HG02973 (cell line): ENCODE results near the gene STARD9.

Source experiments
- ATAC-seq: cut with Tn5 transposase; IDR thresholded peaks from one replicate; pipeline ENCODE4 v1.9.1; 2021; ENCODE audit warnings: moderate library complexity; ENCODE audit not compliant: unreplicated experiment

Gene STARD9

GRCh38 chr15:42692536-42692935, 117.1 kb downstream of the STARD9 start:
- ATAC-seq: no peak

DNA sequence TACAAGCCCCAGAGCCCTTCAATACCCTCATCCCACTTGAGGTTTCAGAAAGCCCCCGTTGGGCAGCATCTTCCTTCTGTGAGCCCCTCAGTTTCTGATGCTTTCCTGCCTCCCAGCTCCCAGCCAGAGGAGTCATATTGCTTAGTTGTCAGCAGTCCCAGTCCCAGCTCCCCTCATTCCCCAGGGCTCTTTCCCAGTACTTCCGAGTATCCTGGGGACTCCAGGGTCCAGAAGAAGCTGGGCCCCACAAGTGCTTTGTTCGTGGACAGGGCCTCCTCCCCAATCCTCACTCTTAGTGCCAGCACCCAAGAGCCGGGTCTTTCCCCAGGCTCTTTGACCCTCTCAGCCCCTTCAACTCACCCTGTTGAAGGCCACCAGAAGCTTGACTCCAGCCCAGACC, 117.6 kb downstream of the STARD9 start:
- ATAC-seq: no peak

DNA sequence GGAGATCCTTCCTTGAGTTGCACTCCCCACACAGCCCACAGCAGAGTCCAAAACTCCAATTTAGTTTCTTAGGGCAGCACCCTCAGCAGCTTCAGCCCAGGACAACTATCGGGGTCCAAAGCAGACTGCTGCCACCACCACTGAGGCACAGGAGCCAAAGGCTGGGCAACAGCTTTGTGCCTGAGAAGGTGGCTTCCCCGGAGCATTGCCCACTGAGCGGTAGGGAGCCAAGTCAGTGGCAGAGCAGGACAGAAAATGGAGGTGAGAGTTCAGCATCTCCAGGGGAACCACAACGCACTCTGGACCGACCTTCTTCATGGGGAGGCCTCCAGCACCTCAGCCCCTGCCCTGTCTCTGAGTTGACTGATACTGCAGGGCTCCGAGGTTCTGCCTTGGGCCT, 118.1 kb downstream of the STARD9 start:
- ATAC-seq: no peak

- ATAC-seq: no peak
Observed at GRCh38 chr15:42693942-42694341, 118.5 kb downstream of the STARD9 start.

DNA sequence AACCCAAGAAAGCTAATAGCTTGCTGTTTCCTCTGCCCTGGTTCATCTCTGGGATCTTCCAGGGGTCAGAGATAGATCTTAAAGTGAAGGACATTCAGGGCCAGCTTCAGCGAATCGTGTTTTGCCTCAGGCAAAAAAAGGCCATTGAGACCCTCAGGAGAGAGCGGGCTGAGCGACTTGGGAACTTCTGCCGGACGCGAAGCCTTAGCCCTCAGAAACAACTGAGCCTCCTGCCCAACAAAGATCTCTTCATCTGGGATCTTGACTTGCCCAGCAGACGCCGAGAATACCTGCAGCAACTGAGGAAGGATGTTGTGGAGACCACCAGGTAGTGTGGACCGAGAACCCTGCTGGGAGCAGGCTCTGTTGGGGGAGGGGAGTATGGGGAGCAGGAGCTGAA, 119.0 kb downstream of the STARD9 start:
- ATAC-seq: no peak

GRCh38 chr15:42695527-42696071, 120.2 kb downstream of the STARD9 start:
- ATAC-seq: no peak

DNA sequence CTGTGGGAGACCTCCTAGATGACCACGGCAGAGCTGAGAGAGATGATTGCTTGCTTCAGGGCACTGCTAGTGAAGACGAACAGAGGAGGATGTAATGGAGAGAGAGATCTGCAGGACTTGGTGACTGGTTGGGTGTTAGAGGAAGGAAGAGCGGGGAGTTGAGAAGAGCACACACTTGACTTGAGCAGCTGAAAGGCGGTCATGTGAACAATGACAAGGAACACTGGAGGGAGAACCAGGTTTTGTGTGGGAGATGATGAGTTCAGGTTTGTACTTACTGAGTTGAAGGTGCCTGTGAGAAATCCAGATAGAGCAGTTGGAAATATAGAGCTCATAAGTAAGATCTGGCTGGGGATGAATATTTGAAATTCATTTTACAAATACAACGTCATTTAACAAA, 121.2 kb downstream of the STARD9 start:
- no peak for ATAC-seq

- no peak for ATAC-seq
Observed at GRCh38 chr15:42704492-42704926, 129.1 kb downstream of the STARD9 start.

DNA sequence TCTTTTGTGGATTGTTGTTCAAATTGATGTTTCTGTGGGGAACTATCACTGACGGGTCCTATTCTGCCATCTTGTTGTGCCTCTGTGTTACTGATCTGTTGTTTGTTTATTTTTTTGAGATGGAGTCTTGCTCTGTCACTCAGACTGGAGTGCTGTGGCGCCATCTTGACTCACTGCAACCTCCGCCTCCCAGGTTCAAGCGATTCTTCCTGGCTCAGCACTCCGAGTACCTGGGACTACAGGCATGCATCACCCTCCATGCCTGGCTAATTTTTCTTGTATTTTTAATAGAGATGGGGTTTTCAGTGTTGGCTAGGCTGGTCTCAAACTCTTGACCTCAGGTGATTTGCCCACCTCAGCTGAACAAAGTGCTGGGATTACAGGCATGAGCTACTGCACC, 129.9 kb downstream of the STARD9 start:
- no peak for ATAC-seq

GRCh38 chr15:42707068-42707467, 131.7 kb downstream of the STARD9 start:
- no peak for ATAC-seq

- ATAC-seq: no peak
Observed at GRCh38 chr15:42707873-42708544, 132.6 kb downstream of the STARD9 start.

DNA sequence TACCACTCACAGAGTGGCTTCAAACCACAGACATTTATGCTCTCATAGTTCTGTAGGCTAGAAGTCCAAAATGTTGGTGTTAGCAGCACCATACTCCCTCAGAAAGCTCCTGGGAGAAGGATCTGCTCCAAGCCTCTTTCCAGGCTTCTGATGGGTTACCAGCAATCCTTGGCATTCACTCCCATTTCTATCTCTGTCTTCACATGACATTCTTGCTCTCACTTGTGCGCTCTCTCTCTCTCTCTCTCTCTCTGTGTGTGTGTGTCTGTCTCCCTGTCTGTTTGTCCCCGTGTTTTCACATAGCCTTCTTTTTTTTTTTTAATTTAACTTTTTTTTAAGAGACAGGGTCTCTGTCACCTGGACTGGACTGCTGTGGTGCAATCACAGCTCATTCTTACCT, 135.3 kb downstream of the STARD9 start:
- ATAC-seq: no peak

DNA sequence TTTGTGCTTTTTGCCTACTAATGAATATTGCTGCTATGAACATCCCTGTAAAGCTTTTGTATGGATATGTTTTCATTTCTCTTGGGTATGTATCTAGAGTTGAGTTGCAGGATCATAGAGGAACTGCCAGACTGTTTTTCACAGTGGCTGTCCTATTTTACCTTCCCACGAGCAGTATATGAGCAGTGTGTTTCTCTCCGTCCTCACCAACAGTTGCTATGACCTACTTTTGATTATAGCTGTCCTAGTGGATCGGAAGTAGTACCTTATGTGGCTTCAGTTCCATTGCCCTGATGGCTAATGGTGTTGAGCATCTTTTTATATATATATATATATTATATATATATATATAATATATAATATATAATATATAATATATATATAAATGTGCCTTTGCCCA, 136.3 kb downstream of the STARD9 start:
- ATAC-seq: no peak

- ATAC-seq: no peak
Observed at GRCh38 chr15:42712584-42712983, 137.2 kb downstream of the STARD9 start.

- no peak for ATAC-seq
Observed at GRCh38 chr15:42716125-42716524, 140.7 kb downstream of the STARD9 start.

GRCh38 chr15:42716626-42717025, 141.2 kb downstream of the STARD9 start:
- ATAC-seq: no peak

DNA sequence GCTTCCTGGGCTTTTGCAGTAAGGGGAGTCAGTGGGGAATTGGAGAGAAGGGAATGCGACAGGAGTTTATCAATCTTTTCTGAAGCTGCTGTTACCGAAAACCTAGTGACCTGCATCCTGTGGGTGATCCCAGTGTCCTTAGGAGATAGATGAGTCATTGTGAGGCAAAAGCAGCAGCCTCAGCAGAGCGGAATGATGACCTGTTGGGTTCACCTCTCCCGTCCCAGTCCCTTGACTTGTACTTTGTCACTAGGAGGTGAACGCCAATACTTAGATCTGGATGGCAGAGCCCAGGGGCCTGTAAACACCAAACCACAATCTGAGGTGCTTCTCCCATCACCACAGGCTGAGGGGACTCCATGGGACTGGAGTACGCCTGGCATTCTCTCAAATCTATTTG, 143.6 kb downstream of the STARD9 start:
- ATAC-seq: no peak

- no peak for ATAC-seq
Observed at GRCh38 chr15:42720071-42720470, 144.7 kb downstream of the STARD9 start.

DNA sequence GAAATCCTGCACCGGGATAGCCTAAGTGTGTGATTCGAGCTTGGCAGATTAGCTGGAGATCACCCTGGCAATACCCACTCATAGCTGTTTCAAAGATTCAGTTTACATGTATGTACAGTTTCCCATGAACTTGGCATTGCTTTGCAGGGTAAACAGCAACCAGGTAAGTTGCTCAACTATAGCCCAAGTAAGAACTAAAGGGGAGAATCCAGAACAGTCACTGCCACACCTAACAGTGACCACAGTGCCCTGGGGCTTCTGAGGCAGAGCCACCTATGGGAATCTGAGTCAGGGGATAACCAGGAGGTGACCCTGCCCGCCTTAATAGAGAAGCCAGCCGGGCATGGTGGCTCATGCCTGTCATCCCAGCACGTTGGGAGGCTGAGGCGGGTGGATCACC, 145.6 kb downstream of the STARD9 start:
- ATAC-seq: no peak

GRCh38 chr15:42721916-42722315, 146.5 kb downstream of the STARD9 start:
- no peak for ATAC-seq

GRCh38 chr15:42723068-42723467, 147.7 kb downstream of the STARD9 start:
- ATAC-seq: no peak

- ATAC-seq: no peak
Observed at GRCh38 chr15:42724276-42724675, 148.9 kb downstream of the STARD9 start.

GRCh38 chr15:42725331-42725903, 150.0 kb downstream of the STARD9 start:
- ATAC-seq: no peak
